ENCODE data around the gene GPALPP1.
A peak's percentile ranks its signal among the peaks of the same experiment; 100 is the strongest.
"Not testable (repeated sequence)": the region's sequence is repeated elsewhere in the genome, so short reads cannot be mapped to it uniquely, and the experiment has no call there.

The GPALPP1 gene

DNA sequence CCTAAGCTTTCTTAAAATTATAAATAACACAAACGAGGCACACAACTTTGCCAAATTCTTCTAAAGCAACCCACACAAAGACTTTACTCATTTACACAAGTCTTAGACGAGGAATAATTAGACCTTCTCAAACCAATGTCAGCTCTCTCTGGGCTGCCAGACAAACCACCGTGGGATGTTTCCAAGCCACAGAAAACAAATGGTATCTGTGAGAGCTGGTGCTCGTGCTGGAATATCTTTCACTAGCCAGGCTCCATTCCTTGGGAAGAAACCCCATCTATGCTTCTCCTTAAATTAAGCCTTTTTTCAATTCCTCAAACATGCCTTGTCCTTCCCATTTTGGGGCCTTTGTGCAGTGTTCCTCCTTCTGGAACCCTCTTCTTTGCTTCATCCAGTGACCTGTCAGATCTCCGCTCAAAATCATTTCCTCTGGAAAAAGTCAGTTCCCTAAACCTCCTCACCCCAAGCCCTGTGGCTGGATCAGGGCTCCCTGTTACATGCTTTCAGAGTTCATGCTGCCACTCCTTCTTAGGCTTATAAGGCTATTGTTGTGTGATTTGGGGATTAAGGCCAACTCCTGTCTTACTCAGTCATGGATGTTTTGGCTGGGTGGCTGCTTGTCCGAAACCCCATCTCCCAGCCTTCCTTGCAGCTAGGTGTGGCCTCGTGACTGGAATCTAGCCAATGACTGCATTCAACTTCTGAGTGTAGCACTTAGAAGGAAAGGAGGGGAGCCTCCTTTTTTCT, 66.7 kb downstream of the GPALPP1 start:
- DNase-seq, result no peak
- ATAC-seq (replicated peaks), result no peak
- Mint-ChIP-seq H3K27me3 (peaks cover 26 to 33% of the 10 kb centered on the region in 2 donors), H3K4me3 (no peak overlapping the region), H3K4me1 (ENCODE audit: low read depth in 2 of 2) (peaks cover 2 to 3% of the 10 kb centered on the region in 2 donors), H3K27ac (peak overlapping the region; percentile 33 to 47), H3K9me3 (no peaks in the 10 kb centered on the region), H3K36me3 (ENCODE audit: insufficient read depth) (no peaks in the 10 kb centered on the region)

DNA sequence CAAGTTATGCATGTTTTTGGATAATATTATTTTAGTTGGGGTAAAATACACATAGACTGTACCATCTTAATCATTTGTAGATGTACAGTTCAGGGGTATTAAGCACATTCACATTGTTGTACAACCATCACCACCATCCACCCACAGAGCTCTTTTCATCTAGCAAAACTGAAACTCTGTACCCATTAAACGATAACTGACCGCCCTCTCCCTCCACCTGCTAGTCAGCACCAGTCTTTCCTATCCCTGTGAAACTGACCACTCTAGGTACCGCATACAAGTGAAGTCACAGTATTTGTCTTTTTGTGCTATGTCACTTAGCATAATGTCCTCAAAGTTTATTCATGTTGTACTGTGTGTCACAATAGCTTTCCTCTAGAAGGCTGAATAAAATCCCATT, 70.7 kb downstream of the GPALPP1 start:
- ATAC-seq (replicated peaks) (no peak), DNase-seq (no peak)
- Mint-ChIP-seq H3K4me1 (ENCODE audit: low read depth in 2 of 2) (peaks cover 2 to 3% of the 10 kb centered on the region in 2 donors), H3K27me3 (peaks cover 29 to 39% of the 10 kb centered on the region in 2 donors), H3K9me3 (no peaks in the 10 kb centered on the region), H3K27ac (no peak overlapping the region), H3K36me3 (ENCODE audit: insufficient read depth) (no peaks in the 10 kb centered on the region), H3K4me3 (no peak overlapping the region)

DNA sequence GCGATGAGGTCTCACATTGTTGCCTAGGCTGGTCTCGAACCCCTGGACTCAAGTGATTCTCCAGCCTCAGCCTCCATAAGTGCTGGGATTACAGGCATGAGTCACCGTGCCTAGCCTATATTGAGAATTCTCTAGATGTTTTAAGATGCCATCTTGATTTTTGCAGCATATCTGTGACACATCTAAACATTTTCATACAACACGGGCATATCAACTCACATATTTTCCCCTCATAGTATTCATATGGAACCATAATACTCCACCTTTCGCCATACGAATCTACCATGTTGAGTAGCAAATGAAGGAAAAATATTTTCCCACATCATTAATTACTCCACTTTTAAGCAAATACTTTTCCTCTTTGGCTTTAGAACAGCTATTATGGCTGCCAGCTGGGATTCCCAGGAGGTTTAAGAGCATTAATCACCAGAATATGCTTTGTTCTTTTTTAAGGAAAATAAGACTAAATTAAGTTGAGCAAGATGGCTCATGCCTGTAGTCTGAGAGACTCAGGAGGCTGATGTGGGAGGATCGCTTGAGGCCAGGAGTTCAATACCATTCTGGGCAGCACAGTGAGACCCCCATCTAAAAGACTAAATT, 74.0 kb downstream of the GPALPP1 start:
- H3K4me3 Mint-ChIP-seq, result no peak overlapping the region
- H3K9me3 Mint-ChIP-seq, result no peaks in the 10 kb centered on the region
- ATAC-seq (replicated peaks) (no peak), DNase-seq (no peak)
- H3K4me1 Mint-ChIP-seq (ENCODE audit: low read depth in 2 of 2), result no peaks in the 10 kb centered on the region
- H3K27me3 Mint-ChIP-seq, result peaks cover 28 to 39% of the 10 kb centered on the region in 2 donors
- H3K36me3 Mint-ChIP-seq (ENCODE audit: insufficient read depth), result peaks cover 2% of the 10 kb centered on the region
- no peak overlapping the region for H3K27ac Mint-ChIP-seq

DNA sequence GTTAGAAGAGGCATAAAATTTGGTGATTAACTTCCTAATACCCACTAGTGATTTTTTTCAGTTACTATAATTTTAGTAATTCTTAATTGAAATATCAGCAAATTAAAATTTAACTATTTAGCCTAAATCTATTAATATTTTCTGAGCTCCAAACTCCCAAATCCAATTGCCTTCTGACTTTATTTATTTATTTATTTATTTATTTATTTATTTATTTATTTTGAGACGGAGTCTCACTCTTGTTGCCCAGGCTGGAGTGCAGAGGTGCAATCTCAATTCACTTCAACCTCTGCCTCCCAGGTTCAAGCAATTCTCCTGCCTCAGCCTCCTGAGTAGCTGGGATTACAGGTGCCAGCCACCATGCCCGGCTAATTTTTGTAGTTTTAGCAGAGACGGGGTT, 74.6 kb downstream of the GPALPP1 start:
- not testable (repeated sequence) for H3K4me1 Mint-ChIP-seq (ENCODE audit: low read depth in 2 of 2); ATAC-seq (replicated peaks); H3K4me3 Mint-ChIP-seq; H3K9me3 Mint-ChIP-seq; DNase-seq; H3K27ac Mint-ChIP-seq; H3K36me3 Mint-ChIP-seq (ENCODE audit: insufficient read depth)
- peaks cover 23 to 39% of the 10 kb centered on the region in 2 donors for H3K27me3 Mint-ChIP-seq

DNA sequence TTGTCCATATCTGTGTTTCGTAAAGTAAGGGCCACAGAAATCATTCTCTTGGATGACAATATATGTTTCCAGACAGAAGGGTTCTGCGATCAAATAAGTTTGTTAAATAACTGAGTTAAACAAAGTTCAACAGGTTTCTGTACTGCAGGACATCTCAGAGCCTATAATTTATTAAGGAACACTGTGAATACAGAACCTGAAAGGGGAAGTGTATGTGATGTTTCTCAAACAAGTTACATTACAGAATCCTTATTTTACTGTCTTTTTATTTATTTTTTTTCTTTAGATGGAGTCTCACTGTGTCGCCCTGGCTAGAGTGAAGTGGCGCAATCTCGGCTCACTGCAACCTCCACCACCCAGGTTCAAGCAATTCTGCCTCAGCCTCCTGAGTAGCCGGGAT, 75.6 kb downstream of the GPALPP1 start:
- H3K27ac Mint-ChIP-seq, result no peak overlapping the region
- H3K36me3 Mint-ChIP-seq (ENCODE audit: insufficient read depth), result peaks cover 2% of the 10 kb centered on the region
- ATAC-seq (replicated peaks), result no peak
- no peak for DNase-seq
- no peaks in the 10 kb centered on the region for H3K9me3 Mint-ChIP-seq
- H3K4me1 Mint-ChIP-seq (ENCODE audit: low read depth in 2 of 2), result no peaks in the 10 kb centered on the region
- peaks cover 14 to 31% of the 10 kb centered on the region in 2 donors for H3K27me3 Mint-ChIP-seq
- H3K4me3 Mint-ChIP-seq, result no peak overlapping the region

DNA sequence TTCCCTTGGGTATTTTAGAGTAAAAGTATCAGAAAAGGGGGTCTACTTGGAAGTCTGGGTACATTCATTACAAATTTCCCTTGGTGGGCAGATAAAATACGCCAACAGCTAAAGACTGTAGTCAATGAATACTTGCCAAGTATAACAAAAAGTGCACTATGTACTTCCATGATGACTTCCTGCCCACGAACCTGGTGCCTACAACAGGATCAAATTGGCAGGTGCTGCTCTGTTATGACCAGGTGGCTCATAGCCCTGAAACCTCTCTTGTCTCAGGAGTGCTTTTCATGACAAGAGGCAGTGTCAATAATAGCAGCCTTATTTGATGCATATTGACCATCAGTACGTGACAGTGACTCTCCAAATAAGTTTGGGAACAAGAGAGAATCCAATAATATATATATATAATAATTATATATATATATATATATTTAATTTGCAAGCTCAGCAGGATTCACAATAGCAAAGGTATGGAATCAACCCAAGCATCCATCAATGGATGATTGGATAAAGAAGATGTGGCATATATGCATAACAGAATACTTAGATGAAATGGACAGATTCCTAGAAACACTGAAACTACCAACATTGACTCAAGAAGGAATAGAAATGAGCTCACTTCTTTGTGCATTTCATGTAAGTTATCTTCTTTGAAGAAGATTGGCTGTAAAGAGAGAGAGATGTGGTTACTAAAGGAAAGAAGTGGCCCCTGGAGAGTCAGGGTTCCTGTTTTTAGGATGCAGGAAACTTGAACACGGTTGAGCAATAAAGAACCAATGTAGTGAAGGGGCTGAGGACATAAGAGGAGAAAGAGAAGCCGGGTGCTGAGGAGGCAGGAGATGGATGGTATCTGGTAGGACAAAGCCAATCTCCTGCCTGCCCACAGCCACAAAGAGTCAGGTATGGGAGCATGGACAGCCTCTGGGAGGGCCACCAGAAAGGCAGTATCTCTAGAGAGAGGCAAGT, 79.0 kb downstream of the GPALPP1 start:
- Mint-ChIP-seq H3K36me3 (ENCODE audit: insufficient read depth) (peaks cover 2% of the 10 kb centered on the region), H3K4me1 (ENCODE audit: low read depth in 2 of 2) (no peaks in the 10 kb centered on the region), H3K27me3 (peaks cover 0 to 10% of the 10 kb centered on the region in 2 donors), H3K9me3 (no peaks in the 10 kb centered on the region), H3K4me3 (no peak overlapping the region), H3K27ac (no peak overlapping the region)
- DNase-seq (no peak), ATAC-seq (replicated peaks) (no peak)

DNA sequence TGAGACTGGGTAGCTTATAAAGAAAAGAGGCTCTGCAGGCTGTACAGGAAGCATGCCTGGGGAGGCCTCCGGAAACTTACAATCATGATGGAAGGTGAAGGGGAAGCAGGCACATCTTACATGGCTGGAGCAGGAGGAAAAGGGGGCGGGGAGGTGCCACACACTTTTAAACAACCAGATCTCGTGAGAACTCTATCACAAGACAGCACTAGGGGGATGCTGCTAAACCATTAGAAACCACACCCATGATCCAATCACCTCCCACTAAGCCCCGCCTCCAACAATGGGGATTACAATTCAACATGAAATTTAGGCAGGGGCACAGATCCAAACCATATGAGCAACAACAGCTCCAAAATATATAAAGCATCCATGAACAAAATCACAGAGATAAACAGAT, 84.5 kb downstream of the GPALPP1 start:
- Mint-ChIP-seq H3K36me3 (ENCODE audit: insufficient read depth) (no peaks in the 10 kb centered on the region), H3K4me3 (no peak overlapping the region), H3K27ac (no peak overlapping the region), H3K9me3 (no peaks in the 10 kb centered on the region), H3K4me1 (ENCODE audit: low read depth in 2 of 2) (peaks cover 7 to 11% of the 10 kb centered on the region in 2 donors), H3K27me3 (peaks cover 9 to 17% of the 10 kb centered on the region in 2 donors)
- ATAC-seq (replicated peaks) (no peak), DNase-seq (no peak)

DNA sequence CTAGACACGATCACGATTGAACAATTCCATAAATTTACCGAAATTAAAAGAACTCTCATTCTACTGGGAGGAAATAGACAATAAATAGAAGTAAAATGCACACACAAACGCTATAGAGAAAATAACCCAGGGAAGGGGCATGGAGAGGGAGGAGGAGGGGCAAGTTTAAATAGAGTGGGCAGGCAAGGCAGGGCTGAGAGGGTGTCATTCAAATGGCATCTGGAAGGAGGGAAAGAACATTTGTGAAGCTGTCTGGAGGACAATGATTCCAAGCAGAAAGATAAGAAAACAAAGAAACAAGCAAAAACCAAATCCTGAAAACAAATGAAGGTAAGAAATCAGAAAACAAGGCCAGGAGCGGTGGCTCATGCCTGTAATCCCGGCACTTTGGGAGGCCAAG, 85.4 kb downstream of the GPALPP1 start:
- Mint-ChIP-seq H3K27ac (no peak overlapping the region), H3K4me3 (no peak overlapping the region), H3K36me3 (ENCODE audit: insufficient read depth) (no peaks in the 10 kb centered on the region), H3K9me3 (no peaks in the 10 kb centered on the region), H3K27me3 (peaks cover 9 to 17% of the 10 kb centered on the region in 2 donors), H3K4me1 (ENCODE audit: low read depth in 2 of 2) (peaks cover 7 to 11% of the 10 kb centered on the region in 2 donors)
- ATAC-seq (replicated peaks) (no peak), DNase-seq (no peak)

DNA sequence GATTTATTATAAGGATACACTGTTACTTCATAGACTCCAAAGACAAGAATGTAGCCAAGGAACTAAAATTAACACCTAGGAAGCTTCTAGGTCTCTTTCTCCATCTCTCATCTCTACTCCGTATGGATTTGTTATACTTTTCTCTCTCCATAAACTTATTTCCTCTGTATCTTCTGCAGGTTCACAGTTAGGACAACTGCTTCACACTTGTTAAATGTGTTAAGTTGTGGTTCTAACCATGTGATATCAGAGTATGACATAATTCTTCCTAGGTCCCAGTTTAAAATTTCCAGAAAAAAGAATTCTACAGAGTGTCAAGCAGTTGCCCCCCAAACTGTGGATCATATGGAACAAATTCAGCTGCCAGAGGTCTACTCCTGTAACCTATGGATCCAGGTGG, 88.7 kb downstream of the GPALPP1 start:
- peak overlapping the region; percentile 3 to 7 for H3K27ac Mint-ChIP-seq
- H3K4me3 Mint-ChIP-seq, result peak overlapping the region in 1 of 2 donors; percentile 0
- H3K9me3 Mint-ChIP-seq, result no peaks in the 10 kb centered on the region
- no peaks in the 10 kb centered on the region for H3K36me3 Mint-ChIP-seq (ENCODE audit: insufficient read depth)
- DNase-seq, result no peak
- ATAC-seq (replicated peaks), result no peak
- peaks cover 7 to 11% of the 10 kb centered on the region in 2 donors for H3K4me1 Mint-ChIP-seq (ENCODE audit: low read depth in 2 of 2)
- peaks cover 9 to 23% of the 10 kb centered on the region in 2 donors for H3K27me3 Mint-ChIP-seq

Measured in effector memory CD8-positive, alpha-beta T cell (primary cell).